ENCODE results near the gene HS6ST1.

HS6ST1 gene

DNA sequence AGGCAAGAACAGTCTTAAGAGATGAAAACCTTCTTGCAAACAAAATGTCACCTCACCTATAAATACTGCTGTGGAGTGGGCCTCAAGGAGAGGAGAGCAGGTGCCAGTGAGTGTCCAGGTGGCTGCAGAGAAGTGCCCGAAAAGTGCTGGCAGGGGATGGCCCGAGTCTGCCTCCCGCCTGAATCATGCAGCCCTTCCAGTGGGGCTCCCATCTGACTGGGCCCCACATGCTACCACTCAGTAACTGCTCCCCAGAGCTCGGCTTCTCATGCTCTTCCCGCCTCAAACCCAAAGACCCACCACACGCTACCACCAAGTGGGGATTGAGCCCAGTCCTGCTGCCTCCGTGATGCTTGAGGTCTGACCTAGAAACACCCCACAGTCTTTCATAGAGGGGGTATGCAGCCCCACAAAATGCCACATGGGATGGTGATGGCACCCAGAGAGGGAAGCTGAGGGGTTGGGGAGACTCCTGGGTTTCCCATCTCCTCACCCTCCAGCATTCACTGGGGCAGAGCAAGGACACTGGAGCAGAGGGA is 7.4 kb downstream of the HS6ST1 start:
- no peak for DNase-seq

DNA sequence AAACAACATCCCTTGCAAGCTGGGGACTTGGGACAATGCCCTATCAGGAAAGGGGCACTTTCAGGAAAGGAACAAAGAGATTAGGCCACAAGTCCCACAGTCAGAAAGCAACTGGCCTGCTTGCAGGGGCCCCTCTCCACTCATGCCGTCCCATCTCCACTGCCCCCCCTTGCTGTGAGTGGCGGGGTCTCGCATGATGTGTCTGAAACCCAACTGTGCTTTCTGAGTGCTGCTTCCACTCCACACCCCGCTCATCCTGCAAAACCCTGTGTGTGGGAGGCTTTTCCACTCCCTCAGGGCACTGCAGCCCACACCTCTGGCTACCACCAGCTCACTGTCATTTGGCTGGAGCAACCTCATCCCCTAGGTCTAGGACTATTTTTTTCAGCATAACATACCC is 7.9 kb downstream of the HS6ST1 start:
- DNase-seq, result no peak

DNA sequence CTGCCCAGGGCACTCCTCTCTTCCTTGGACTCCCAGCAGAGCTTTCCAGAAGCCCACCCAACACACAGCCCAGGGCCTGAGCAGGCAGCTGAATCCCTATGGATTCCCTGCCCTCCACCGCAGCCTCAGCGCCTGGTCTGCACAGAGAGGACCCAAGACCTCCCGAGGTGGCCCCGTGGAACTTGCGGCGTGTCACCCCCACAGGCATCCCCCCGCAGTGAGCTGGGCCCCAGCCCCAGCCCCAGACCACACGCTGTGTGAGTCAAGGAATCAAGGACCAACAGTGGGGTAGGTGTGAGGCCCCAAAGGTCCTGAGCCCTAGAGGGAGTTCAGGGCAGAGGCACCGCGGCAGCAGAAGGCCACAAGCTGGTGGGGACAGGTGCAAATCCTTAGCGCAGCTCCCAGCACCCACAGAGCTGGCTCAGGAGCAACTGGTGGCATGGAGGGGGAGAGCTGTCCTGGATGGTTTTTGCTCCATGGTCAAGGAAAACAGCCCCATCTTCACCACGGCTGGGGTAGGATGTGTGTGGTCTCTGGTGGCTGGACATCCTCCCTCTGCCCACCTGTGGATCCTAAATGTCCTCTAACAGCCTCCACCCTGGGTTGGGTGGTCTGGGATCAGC is 8.5 kb downstream of the HS6ST1 start:
- DNase-seq, result no peak

DNA sequence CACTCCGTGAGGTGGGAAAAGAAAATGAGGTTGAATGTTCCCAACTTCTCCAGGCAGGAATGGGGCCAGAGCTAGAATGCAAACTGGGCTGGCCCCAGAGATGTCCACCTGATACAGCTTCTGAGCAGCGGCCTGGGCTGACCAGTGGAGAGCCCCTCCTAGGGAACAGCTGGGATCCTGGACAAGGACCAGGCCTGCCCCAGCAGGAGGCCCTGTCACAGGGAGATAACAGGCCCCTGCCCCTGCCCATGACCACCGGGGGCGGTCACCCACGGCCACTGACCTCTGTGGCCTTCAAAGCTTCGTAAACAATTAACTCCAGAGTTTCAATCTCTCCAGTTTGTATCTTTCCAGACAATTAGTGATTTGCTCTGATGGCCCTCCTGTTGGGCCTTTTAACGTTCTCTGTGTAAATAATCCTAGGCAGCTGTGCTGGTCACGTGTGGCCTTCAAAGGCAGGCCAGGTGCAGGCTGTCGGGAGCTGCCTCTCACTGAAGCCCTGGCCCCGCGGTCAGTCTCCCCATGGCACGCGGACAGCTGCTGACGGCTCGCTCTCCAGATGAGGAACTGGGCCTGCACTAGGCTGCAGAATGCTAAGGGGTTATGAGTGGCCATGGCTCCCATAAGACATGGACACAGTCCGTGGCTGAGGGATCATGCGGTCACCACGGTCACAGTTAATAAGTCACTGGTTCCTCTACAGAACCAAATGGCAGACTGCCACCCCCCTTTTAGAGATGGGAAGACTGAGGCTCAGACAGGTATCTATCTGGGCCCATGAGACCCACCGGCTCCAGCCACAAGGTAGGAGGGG is 9.2 kb downstream of the HS6ST1 start:
- DNase-seq, result peak in 10 of 58 donors; percentile 27 to 52 (median 40)

DNA sequence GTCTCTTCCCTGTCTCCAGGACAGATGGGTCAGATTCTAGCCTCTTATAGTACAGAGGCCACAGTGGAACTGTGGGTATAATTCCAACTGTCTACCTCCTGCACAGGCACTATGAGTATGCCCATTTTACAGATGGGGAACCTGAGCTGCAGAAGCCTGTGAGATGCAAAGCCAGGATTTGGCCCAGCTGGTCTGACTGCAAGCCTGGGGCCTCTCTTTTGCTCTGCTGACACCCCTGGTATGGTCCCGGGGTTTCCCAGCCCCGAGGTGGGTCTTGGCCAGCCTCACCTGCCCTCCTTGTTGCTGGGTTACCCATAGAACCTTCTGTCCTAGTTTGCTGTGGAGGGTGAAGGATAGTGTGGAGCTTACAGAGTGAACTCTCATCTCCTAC is 9.8 kb downstream of the HS6ST1 start:
- no peak for DNase-seq

DNA sequence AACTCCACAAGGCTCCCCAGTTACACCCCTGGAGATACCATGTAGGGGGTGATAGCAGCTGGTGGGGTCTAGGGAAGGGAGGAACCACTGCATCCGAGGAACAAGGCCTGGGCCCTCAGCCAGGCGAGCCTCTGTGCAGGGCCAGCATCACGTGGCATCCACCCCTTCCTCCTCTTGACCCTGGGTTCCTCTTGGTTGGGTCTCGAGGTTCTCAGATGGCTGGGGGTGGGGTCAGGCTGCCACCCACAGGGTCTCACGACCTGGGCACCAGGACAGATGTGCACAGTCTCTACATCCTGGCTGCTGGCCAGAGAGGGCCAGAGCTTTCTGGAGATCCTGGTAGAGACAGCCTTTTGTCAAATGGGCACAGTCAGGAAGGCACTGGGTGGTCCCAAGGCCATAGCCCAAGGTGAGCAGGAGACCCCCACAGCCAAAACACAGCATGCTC is 10.4 kb downstream of the HS6ST1 start:
- DNase-seq, result peak in 8 of 58 donors; percentile 27 to 44 (median 32)

DNA sequence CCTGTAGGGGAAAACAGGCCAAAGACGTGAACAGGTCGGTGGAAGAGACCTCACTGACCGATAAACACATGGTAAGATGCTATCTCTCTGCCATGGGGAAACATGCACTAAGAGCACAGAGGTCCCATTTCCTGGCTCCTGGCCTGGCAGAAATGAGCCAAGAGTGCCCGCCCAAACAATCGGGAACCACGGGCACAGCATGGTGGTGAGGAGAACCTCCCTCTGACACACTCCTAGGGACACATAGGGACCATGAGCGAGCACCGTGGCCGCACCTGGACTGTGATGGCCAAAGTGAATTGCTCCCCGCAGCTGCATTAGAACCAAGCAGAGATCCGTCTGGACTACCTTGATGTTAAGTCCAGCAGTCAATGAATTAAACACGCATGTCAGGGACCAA is 11.1 kb downstream of the HS6ST1 start:
- no peak for DNase-seq

DNA sequence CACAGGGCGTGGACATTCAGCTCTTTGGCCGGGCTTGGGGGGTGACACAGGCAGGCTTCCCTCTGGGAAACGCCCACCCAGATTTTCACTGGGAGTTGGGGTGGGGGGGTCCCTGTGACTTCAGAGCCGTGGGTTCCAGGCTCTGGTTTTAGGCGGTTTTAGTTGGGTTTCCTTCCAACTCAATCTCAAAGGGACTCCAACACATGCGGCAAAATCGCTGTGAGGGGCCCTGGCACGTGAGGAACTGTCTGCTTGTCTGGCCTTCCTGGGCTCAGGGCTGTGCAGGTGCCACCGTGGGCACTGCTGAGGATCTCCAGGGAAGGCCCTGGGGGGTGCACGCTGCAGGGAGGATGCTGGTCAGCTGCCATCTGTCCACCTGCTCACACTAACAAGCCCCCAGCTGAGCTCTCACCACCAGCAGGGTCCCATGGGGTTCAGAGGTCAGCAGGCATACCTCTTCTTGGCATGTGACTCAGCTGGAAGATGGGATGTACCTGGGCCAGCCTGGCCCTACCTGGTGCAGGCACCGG is 11.7 kb downstream of the HS6ST1 start:
- no peak for DNase-seq

DNA sequence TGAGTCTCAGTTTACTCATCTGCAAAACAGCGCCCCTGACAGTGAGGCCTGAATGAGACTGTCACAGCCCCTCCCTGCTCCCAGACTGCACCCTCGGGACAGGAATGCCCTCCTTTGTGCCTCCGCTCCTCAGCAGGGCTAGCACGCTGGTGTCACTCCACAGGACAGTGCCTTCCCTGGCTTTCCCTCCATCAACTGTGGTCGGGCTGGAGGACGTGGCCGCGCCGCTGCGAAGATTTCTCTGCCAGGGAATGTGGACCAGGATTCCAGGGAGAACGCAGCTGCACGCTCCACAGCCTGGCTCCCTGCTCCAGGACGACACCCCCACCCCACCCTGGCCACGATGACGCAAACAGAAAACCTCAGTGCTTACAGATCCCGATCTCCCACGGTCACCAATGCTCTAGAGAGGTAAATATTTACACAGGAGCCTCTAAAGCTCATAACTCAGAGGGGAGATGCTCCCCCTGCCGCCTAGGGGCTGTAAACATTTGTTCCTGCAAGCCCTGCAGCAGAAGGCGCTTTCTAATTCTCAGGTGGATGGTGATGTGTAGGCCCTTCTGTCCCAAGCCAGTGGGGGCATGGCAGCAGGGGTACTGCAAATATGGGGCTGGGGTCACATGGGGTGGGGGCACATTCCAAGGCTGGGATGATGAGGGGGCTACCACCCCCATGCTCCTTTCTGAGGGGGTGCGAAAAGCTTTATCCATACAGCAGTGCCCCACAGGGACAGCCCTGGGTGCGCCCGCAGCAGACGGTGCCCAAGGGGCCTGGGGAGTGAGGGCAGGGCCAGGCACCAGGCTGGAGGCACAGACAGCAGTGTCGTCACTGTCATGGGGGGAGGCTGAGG is 12.4 kb downstream of the HS6ST1 start:
- peak in 2 of 58 donors; percentile 22 to 38 for DNase-seq

DNA sequence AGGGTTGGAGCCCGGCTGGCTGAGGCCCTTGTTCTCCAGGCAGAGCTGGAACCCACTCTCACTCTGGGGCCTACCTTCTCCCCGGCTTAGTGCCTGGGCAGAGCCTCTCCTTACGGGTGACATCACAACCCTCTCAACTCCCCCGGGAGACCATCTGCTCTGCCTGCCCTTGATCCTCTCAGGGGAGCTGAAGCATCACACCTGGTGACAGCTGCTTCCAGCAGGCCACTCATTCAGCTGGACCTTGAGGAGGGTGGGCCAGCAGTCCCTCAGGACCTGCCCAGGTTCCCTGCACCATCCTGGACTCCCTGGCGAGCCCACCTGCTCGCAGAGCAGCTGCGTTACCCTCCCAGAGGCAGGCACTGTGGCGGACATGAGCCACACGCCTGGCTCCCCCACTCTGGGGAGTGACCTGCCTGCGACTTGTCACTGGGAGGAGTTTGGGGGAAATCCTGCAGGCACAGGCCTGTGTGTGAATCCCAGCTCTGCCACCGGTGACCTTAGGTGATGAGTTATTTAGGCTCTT is 13.1 kb downstream of the HS6ST1 start:
- DNase-seq, result no peak

DNA sequence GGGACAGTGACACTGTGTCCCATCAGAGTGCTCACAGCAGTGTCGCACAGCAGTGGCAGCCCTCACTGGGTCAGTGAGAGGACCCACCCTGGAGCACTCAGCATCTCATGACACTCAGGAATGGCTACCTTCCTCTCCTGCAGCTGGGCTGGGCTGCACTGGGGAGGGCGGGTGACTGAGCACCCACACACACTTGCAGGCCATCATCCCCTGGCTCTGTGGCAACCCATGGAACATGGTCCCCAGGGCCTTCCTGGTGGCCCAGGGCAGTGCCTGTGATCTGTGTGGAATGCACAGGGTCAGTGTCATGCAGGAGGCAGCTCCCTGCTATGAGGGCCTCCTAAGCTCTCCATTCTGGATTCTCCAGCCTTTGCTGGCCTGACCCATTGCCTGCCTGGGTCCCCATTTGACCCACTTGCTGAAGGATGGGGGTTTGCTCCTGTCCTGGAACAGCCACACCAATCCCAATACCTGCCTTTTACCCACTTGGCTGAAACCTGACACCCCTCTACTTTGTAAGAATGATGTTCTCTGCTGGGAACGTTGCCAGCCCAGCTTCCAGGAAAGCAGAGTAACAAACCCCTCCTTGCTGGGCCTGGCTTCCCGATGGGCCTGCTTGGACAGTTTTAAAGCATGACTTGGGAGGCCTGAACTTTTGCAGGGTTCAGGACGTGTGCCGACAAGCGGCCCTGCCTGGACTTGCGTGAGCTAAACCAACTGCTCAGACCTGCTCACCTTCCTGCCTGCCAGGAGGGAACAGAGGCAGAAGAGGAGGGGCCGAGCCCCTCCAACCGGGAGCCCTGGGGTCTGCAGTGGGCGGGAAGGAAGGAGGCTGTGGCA is 13.7 kb downstream of the HS6ST1 start:
- DNase-seq, result peak in 13 of 58 donors; percentile 30 to 77 (median 44)

DNA sequence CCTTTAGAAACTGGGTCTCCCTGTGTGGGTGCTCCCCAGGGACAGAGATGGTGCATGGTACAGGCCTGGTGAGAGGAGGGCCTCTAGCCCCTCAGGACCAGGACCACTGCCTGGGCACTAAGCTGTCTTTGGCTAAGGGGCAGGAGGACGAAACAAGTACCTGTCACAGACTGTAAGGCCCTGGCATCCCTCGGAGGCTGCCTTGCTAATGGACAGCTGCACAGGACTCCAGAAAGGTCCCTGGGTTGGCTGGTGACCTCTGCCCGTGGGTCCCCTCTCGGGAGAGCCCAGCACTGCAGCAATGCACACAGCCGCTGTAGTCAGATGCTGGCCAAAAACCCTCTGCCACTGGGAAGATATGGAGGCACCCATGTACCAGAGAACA is 14.3 kb downstream of the HS6ST1 start:
- no peak for DNase-seq

DNA sequence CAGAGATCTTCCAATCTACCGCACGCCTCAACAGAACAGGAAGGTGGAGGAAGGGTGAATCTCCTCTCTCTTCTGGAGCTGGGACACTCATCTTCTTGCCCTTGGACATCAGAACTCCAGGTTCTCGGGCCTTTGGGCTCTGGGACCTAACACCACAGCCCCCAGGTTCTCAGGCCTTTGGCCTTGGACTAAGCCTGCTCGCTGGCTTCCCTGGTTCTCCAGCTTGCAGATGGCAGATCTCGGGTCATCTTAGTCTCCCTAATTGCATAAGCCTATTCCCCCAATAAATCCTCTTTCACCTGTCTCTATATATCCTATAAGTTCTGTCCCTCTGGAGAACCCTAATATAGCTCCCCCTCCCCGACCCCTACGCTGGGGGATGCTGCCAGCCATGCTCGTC is 14.8 kb downstream of the HS6ST1 start:
- DNase-seq, result no peak

DNA sequence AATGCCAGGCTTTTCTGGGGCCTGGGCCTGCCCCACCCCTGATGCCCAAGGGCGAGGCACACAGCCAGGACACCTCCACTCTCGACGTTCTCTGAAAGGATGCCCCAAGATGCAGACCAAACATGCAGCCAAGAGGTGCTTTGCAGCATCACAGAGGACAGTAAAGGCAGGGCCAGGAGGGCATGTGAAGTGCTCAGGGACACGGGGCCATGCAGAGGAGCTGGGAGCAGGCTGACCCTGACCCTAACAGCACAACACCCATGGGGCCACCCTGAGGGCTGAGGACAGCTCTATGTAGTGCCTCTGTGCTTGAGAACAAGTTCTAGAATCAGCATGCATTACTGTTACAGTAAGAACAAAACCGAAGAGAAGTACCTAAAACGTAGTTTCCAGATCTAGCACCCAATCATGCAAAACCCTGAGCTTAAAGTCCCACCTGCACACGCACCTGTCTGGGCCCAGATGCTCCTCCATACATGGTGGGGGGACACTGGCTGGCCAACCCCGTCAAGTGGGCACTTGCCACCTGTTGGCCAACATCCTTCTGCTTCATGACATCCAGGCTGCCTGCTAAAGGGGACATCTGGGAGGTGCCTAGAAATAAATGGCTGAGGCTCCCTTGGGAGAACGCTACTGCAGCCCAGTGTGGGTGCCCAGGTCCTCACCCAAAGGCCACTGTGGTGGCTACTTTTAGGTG is 15.4 kb downstream of the HS6ST1 start:
- DNase-seq, result no peak

DNA sequence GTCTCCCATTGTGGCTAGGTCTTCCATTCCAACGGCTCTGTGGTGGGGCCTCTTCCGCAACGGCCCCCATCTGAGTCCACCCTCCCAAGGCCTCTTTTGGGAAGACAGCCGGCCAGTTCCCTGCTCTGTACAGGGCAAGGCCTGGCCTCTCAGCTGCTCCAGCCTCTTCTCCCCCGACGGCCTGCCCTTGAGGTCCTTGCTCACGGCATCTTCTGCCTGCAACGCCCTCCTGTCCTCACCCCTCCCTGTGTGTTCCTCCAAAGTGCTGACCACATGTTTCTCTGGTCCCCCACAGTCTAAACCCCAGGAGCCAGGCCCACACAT is 16.0 kb downstream of the HS6ST1 start:
- no peak for DNase-seq

DNA sequence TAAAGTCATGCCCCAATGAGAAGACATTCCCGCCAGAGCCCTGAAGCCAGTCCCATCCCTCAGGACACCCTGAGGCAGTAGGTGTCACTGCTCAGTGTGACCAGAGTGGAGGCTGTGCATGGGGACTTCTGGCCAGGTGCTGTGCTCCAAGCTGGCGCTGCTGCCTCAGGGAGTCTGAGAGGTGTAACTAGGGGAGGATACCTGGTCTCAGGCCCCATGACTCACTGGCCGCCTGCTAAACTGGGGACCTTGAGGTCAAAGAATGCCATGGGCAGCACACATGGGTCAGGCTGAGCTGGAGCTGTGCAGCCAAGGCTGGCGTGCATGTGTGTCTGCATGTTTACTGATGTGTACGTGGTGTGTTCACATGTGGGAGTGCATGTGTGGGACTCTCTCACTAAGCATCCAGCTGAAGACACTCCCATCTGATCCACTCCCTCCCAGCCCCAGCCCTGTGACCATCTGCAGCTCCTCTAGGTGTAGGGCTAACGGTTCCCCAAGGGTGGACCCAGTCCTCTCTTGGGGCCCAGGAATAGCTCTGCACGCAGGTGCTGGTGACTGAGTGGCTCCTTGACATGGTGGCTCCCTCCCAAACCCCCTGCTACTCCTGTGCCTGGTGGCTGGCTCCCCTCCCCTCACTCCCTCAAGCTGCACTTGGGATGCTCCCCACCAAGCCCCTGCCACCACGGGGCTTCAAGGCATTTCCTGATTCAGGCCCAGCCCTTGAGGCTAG is 16.5 kb downstream of the HS6ST1 start:
- DNase-seq, result no peak

DNA sequence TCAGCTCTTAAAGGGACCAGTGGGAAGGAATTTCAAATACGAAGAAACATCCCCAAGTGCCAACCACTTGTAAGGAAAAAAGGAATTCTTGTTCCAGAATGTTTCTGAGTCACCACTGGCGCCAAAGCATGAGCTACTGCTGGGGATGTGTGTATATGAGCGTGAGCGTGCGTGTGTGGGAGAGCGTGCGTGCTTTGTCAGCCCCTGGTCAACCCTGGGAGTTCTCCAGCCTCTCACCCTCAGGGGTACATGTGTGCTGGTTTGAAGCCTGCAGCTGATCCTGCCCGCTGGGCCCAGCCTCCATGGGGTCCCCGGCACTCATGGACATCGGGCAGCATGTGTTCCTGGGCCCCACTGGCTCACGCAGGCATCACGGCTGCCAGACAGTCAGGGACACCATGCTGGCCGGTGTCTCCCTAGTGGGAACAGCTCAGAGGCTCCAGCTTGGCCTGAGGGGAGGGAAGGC is 17.1 kb downstream of the HS6ST1 start:
- DNase-seq, result peak in 21 of 58 donors; percentile 26 to 67 (median 43)

DNA sequence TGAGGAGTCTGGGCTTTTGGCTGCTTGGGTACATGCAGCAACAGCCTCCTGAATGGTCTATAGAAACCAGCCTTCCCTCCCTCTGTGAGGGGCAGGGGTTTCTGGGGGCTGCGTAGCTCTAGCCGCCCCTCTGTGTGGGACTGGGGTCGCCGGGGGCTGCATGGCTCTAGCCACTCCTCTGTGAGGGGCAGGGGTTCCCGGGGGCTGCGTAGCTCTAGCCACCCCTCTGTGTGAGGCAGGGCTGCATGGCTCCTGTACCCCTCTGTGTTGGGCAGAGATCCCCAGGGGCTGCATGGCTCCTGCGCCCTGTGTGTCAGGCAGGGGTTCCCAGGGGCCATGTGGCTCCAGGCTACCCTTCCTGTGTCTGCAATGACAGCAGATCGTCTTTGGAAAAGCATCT is 17.6 kb downstream of the HS6ST1 start:
- DNase-seq, result no peak
